ENCODE measurements around the gene UBE2L3.

Gene UBE2L3

DNA sequence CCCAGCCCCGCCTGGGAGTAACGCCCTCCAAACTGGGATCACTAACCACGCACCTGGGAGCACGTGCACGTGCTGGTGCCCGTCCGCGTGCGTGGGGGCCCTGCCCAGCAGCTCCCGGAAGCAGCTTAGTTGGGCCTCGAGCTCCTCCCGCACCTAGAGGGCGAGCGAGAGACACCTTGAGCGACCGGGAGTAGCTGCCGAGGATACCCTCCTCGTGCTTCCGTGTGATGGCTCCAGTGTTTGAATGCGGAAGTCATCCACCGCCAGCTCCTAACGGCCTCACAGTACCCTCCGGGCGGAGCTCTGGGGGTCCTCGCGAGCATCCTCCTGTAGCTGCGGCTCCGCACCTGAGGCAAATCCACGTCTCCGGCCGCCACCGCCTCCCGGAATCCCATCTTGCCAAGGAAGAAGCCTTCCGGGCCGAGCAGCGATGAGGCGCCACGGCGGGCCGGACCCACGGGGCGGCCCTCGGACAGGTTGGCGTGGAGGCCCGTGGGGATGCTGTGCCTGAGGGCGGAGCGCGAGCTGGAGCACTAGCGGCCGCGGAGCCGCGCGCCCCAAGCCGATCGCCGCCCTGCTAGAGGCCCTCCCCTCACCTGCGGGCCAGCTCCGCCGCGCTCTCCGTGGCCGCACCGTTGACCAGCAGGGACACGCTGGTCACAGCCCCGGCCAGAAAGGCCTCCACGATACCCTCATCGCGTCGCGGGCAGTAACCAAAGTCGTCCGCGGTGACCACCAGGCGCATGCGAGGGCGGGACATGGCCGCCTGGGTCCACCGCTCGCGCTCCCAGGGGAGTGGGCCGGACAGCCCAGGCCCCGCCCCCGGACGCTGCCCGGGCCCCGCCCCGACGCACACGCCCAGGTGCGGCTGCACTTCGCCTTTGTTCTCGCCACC lies 62.0 kb downstream of the UBE2L3 start, which contains the start of gene YDJC:
TSS of gene YDJC (minus strand) at position 768 of the 895 bp plus-strand sequence. CDS start at position 760, 8 bp downstream.
- Histone ChIP-seq H3K27me3 (ENCODE audit: control insufficient read depth, insufficient read depth, low read length, poor library complexity, severe bottlenecking) (no peaks in the 10 kb centered on the region), H3K27ac (ENCODE audit: insufficient read depth, low read depth, low read length, poor library complexity, severe bottlenecking) (no peak within 1 kb of the TSS), H3K9me3 (ENCODE audit: control insufficient read depth, low read length) (no peaks in the 10 kb centered on the region), H3K36me3 (ENCODE audit: control insufficient read depth, insufficient read depth, low read length) (peaks cover 4% of the 10 kb centered on the region), H3K4me1 (ENCODE audit: control insufficient read depth, insufficient read depth, low read length) (peaks cover 3% of the 10 kb centered on the region), H3K4me3 (ENCODE audit: insufficient read depth, low read depth, low read length) (peak within 1 kb of the TSS; percentile 99)
- WGBS, 2 experiments = 1% methylated on average over 93 of the region's 93 CpGs

GRCh38 chr22:21631025-21631424 lies 63.5 kb downstream of the UBE2L3 start:
- peaks cover 4% of the 10 kb centered on the region for H3K36me3 ChIP-seq (ENCODE audit: control insufficient read depth, insufficient read depth, low read length)
- H3K27me3 ChIP-seq (ENCODE audit: control insufficient read depth, insufficient read depth, low read length, poor library complexity, severe bottlenecking) = no peaks in the 10 kb centered on the region
- 89 to 92% methylated on average over 4 of the region's 4 CpGs for WGBS, 2 experiments
- H3K9me3 ChIP-seq (ENCODE audit: control insufficient read depth, low read length) = no peaks in the 10 kb centered on the region
- no peak overlapping the region for H3K27ac ChIP-seq (ENCODE audit: insufficient read depth, low read depth, low read length, poor library complexity, severe bottlenecking)
- peaks cover 3% of the 10 kb centered on the region for H3K4me1 ChIP-seq (ENCODE audit: control insufficient read depth, insufficient read depth, low read length)
- H3K4me3 ChIP-seq (ENCODE audit: insufficient read depth, low read depth, low read length) = no peak overlapping the region

- H3K27me3 ChIP-seq (ENCODE audit: control insufficient read depth, insufficient read depth, low read length, poor library complexity, severe bottlenecking) = no peaks in the 10 kb centered on the region
- H3K27ac ChIP-seq (ENCODE audit: insufficient read depth, low read depth, low read length, poor library complexity, severe bottlenecking) = no peak within 1 kb of the TSS
- H3K36me3 ChIP-seq (ENCODE audit: control insufficient read depth, insufficient read depth, low read length) = peaks cover 4% of the 10 kb centered on the region
- H3K4me1 ChIP-seq (ENCODE audit: control insufficient read depth, insufficient read depth, low read length) = peaks cover 3% of the 10 kb centered on the region
- no peaks in the 10 kb centered on the region for H3K9me3 ChIP-seq (ENCODE audit: control insufficient read depth, low read length)
- H3K4me3 ChIP-seq (ENCODE audit: insufficient read depth, low read depth, low read length) = no peak within 1 kb of the TSS
- WGBS, 2 experiments = 89 to 90% methylated on average over 27 of the region's 27 CpGs
Observed at GRCh38 chr22:21632237-21632895, 64.9 kb downstream of the UBE2L3 start, which contains the start of gene CCDC116. Gene CCDC116, plus strand, starts transcription at chr22:21632760. Its CDS starts 422 bp downstream, at chr22:21633182.

DNA sequence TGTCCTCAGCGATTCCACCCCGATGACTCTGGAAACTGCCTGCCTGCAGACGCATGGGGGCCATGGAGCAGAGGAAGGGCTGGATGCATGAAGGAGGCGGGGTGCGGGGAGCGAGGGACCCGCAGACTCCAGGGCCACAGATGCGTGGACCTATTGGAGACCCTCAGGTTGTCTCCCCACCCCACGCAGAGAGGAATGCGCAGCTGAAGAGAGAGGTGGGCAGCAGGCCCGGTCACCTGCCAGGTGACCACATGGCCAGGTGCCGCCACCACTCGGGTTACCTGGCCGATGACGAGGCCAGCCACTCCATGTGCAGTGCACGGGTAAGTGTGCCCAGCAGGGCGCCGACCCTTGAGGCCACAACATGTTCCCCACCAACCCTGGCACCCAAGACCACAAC lies 65.4 kb downstream of the UBE2L3 start:
- Histone ChIP-seq H3K4me3 (ENCODE audit: insufficient read depth, low read depth, low read length) (no peak overlapping the region), H3K4me1 (ENCODE audit: control insufficient read depth, insufficient read depth, low read length) (peaks cover 3% of the 10 kb centered on the region), H3K9me3 (ENCODE audit: control insufficient read depth, low read length) (no peaks in the 10 kb centered on the region), H3K27ac (ENCODE audit: insufficient read depth, low read depth, low read length, poor library complexity, severe bottlenecking) (no peak overlapping the region), H3K27me3 (ENCODE audit: control insufficient read depth, insufficient read depth, low read length, poor library complexity, severe bottlenecking) (no peaks in the 10 kb centered on the region), H3K36me3 (ENCODE audit: control insufficient read depth, insufficient read depth, low read length) (no peaks in the 10 kb centered on the region)
- WGBS, 2 experiments = 95 to 96% methylated on average over 18 of the region's 18 CpGs

DNA sequence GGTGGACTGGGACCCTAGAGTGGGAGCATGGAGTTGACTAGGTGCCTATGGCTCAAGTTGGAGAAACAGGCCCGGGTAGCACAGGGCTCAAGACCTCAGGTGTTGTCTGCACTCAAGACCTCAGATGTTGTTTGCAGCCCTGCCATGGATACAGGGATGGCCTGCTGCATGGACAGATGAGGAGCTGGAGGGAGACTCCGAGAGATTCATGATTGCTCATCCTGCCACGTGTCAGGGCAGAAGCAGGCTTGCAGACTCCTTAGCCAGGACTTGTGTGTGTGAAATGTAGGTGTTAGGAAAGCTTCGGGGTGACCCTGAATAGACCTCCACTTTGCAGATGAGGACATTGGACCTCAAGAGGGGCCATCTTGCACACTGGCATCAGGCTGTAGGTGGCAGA lies 66.0 kb downstream of the UBE2L3 start:
- H3K27me3 ChIP-seq (ENCODE audit: control insufficient read depth, insufficient read depth, low read length, poor library complexity, severe bottlenecking) = no peaks in the 10 kb centered on the region
- no peak overlapping the region for H3K27ac ChIP-seq (ENCODE audit: insufficient read depth, low read depth, low read length, poor library complexity, severe bottlenecking)
- WGBS, 2 experiments = 94 to 95% methylated on average over 4 of the region's 4 CpGs
- H3K4me1 ChIP-seq (ENCODE audit: control insufficient read depth, insufficient read depth, low read length) = no peaks in the 10 kb centered on the region
- H3K36me3 ChIP-seq (ENCODE audit: control insufficient read depth, insufficient read depth, low read length) = no peaks in the 10 kb centered on the region
- H3K4me3 ChIP-seq (ENCODE audit: insufficient read depth, low read depth, low read length) = no peak overlapping the region
- H3K9me3 ChIP-seq (ENCODE audit: control insufficient read depth, low read length) = no peaks in the 10 kb centered on the region

DNA sequence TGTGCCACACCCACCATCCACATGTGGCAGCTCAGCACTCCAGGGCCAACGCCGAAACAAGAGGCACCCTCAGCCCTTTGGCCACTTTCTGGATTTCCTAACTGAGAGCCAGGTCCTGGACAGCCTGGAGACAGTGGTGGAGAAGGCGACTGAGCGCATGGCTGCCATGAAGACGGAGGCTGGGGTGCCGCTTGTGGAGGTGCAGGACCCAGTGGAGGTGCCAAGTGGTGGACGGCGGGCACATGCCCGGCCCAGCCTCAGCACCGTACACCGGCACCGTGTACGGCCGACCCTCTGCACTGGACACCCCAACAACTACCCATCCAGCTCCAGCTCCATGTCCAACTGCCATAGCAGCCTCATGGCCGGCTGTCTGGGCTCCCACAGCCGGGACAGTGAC lies 66.6 kb downstream of the UBE2L3 start:
- H3K4me1 ChIP-seq (ENCODE audit: control insufficient read depth, insufficient read depth, low read length) = no peaks in the 10 kb centered on the region
- H3K4me3 ChIP-seq (ENCODE audit: insufficient read depth, low read depth, low read length) = no peak overlapping the region
- H3K27me3 ChIP-seq (ENCODE audit: control insufficient read depth, insufficient read depth, low read length, poor library complexity, severe bottlenecking) = no peaks in the 10 kb centered on the region
- no peak overlapping the region for H3K27ac ChIP-seq (ENCODE audit: insufficient read depth, low read depth, low read length, poor library complexity, severe bottlenecking)
- no peaks in the 10 kb centered on the region for H3K9me3 ChIP-seq (ENCODE audit: control insufficient read depth, low read length)
- WGBS, 2 experiments = 94 to 95% methylated on average over 16 of the region's 16 CpGs
- H3K36me3 ChIP-seq (ENCODE audit: control insufficient read depth, insufficient read depth, low read length) = no peaks in the 10 kb centered on the region

DNA sequence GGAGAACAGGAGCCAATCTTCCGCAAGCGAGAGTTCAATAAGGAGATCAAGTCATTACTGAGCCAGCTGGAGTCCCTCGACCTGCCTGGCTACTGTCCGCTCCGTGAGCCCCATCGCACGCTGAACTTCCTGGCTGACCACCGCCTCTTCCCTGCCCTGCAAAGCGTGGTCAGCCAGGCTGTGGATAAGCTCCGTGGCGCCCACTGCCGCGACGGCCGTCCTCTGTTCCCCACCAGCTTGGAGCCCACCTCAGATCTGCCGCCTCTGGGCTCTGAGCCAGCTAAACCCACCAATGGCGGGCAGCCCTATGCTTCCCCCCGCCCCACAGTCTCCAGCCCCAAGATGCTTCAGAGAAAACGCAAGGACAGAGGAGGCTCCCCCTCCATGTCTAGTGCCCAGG lies 67.3 kb downstream of the UBE2L3 start:
- no peak overlapping the region for H3K27ac ChIP-seq (ENCODE audit: insufficient read depth, low read depth, low read length, poor library complexity, severe bottlenecking)
- 88 to 91% methylated on average over 19 of the region's 19 CpGs for WGBS, 2 experiments
- H3K9me3 ChIP-seq (ENCODE audit: control insufficient read depth, low read length) = no peaks in the 10 kb centered on the region
- H3K4me3 ChIP-seq (ENCODE audit: insufficient read depth, low read depth, low read length) = no peak overlapping the region
- H3K36me3 ChIP-seq (ENCODE audit: control insufficient read depth, insufficient read depth, low read length) = no peaks in the 10 kb centered on the region
- no peaks in the 10 kb centered on the region for H3K4me1 ChIP-seq (ENCODE audit: control insufficient read depth, insufficient read depth, low read length)
- no peaks in the 10 kb centered on the region for H3K27me3 ChIP-seq (ENCODE audit: control insufficient read depth, insufficient read depth, low read length, poor library complexity, severe bottlenecking)

GRCh38 chr22:21635771-21636510 lies 68.4 kb downstream of the UBE2L3 start:
- Histone ChIP-seq H3K4me1 (ENCODE audit: control insufficient read depth, insufficient read depth, low read length) (no peaks in the 10 kb centered on the region), H3K36me3 (ENCODE audit: control insufficient read depth, insufficient read depth, low read length) (no peaks in the 10 kb centered on the region), H3K27me3 (ENCODE audit: control insufficient read depth, insufficient read depth, low read length, poor library complexity, severe bottlenecking) (no peaks in the 10 kb centered on the region), H3K9me3 (ENCODE audit: control insufficient read depth, low read length) (no peaks in the 10 kb centered on the region), H3K4me3 (ENCODE audit: insufficient read depth, low read depth, low read length) (no peak overlapping the region), H3K27ac (ENCODE audit: insufficient read depth, low read depth, low read length, poor library complexity, severe bottlenecking) (no peak overlapping the region)
- WGBS, 2 experiments = 87 to 89% methylated on average over 15 of the region's 15 CpGs

DNA sequence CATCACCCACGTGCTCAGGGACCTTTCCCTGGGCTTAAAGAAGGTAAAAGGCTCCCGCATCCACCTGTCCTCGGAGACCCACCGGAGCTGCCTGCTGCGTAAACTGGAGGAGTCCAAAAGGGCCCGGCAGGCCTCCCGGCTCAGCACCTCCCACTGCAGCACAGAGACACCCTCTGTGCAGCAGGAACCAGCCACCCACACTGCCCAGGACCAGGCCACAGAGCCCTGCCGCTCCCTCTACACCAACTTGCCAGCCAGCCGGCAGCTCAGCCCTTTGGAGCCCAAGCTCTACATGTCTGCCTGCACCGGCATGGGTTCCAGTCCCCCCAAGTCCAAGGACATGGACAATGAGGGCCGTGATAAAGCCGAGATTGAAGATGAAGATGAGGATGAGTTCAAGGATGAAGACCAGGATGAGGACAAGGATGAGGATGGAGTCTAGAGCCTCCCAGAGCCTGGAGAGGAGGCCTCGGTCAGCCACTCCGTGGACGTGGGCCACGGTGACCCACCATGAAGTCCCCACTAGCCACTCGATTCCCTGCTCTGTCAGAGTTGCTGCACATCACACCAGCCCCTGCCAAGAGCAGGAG lies 69.2 kb downstream of the UBE2L3 start:
- Histone ChIP-seq H3K27ac (ENCODE audit: insufficient read depth, low read depth, low read length, poor library complexity, severe bottlenecking) (no peak overlapping the region), H3K9me3 (ENCODE audit: control insufficient read depth, low read length) (no peaks in the 10 kb centered on the region), H3K36me3 (ENCODE audit: control insufficient read depth, insufficient read depth, low read length) (no peaks in the 10 kb centered on the region), H3K27me3 (ENCODE audit: control insufficient read depth, insufficient read depth, low read length, poor library complexity, severe bottlenecking) (no peaks in the 10 kb centered on the region), H3K4me1 (ENCODE audit: control insufficient read depth, insufficient read depth, low read length) (peaks cover 3% of the 10 kb centered on the region), H3K4me3 (ENCODE audit: insufficient read depth, low read depth, low read length) (no peak overlapping the region)
- WGBS, 2 experiments = 90 to 91% methylated on average over 17 of the region's 17 CpGs
